Keratinocyte (primary cell): ENCODE data around the gene AGAP5.

ENCODE experiments used
- CTCF ChIP-seq, 3 experiments: IDR thresholded peaks in 1 of 3; conservative IDR thresholded peaks in 1 of 3; optimal IDR thresholded peaks in 1 of 3; 2 replicates in 2 of 3; 3 replicates in 1 of 3; pipeline versions ENCODE3 to v1.5.1; 2011; ENCODE audit warnings: low read length in 3 of 3, mild to moderate bottlenecking in 3 of 3, moderate library complexity in 2 of 3, control low read depth in 1 of 3, inconsistent platforms in 1 of 3; ENCODE audit not compliant: insufficient read depth in 2 of 3; ENCODE audit errors: extremely low read depth in 1 of 3
- EZH2 ChIP-seq: IDR thresholded peaks from one replicate; pipeline ENCODE4 v1.6.1; 2012; ENCODE audit warnings: inconsistent platforms, mild to moderate bottlenecking, low read length, moderate library complexity

- TF ChIP-seq CTCF (optimal IDR thresholded peaks at IDR 0.05 in 1 of 3, IDR thresholded peaks at IDR 0.05 in 1 of 3, conservative IDR thresholded peaks at IDR 0.05 in 1 of 3; ENCODE audit: extremely low read depth in 1 of 3, insufficient read depth in 2 of 3, low read length in 3 of 3) = no peak
- TF ChIP-seq EZH2 = no peak
These were observed 56.4 kb downstream of the AGAP5 start, which contains the start of gene MYOZ1 for GRCh38 chr10:73641328-73642060.
